ENCODE measurements around the gene DDX56. TPM values are rescaled to one million over a fixed set of nuclear protein-coding genes. Genes with fewer than 3 reads are reported as not detected.

DDX56 gene
- total and polyA plus RNA-seq, 2 donors (not counting 1 experiment from before 2014, with no cell fraction given): 36.0 to 44.4 TPM

DNA sequence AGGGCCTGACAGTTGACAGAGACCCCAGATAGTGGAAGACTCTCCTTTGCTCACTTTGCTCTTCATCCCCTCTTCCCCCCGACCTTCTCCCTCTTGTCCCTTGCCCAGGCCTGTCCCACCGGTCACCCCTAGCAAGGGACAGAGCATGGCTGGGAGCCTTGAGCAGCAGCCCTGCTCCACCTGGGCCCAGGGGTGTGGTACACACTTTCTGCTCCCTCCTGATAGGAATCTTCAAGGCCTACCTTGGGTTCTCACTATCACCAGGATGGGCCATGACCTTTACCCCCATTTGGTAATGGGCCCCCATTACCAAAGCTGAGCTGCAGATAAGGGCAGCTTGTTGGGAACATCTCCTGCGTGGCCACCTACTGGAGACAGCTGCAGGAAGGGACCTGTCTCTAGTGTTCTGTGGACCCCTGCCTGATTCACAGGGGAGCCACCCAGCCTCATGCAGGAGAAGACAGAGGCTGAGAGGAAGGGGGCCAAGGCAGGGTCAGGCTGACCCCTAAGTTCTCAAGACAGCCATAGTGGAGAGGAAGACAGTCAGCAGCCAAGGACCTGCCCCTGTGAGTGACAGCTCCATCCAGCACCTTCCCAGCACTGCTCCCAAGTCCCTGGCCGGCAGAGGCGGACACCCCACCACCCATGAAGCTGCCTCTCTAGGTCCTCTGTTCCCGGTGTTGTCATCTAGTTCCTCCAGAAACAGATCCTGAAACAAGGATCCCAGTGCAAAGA is 31.7 kb downstream of the DDX56 start:
- Histone ChIP-seq H3K27ac (ENCODE audit: insufficient read depth, low read length) (no peak overlapping the region), H4K20me1 (ENCODE audit: control insufficient read depth, extremely low read depth, insufficient read depth, low read length) (no peaks in the 10 kb centered on the region), H3K9ac (ENCODE audit: insufficient read depth, low read length) (no peak overlapping the region), H3K36me3 (ENCODE audit: control insufficient read depth, insufficient read depth, low read length) (no peaks in the 10 kb centered on the region), H3K4me3 (replicated peaks in 1 of 4; ENCODE audit: control extremely low read depth in 1 of 4, insufficient read depth in 1 of 4, low read depth in 3 of 4, low read length in 4 of 4) (no peak overlapping the region), H3K4me2 (ENCODE audit: extremely low read depth, insufficient read depth, low read length) (no peak overlapping the region), H3K9me3 (ENCODE audit: control insufficient read depth, insufficient read depth, low read depth, low read length) (no peaks in the 10 kb centered on the region), H3K79me2 (ENCODE audit: control insufficient read depth, insufficient read depth, low read length) (no peaks in the 10 kb centered on the region), H3K27me3 (ENCODE audit: control insufficient read depth, insufficient read depth, low read length) (peaks cover 3% of the 10 kb centered on the region), H2AFZ (ENCODE audit: low read length) (no peak overlapping the region), H3K4me1 (ENCODE audit: control insufficient read depth, extremely low read depth, insufficient read depth, low read length) (peaks cover 2% of the 10 kb centered on the region)
- no peak for DNase-seq (ENCODE audit: low read depth in 2 of 2)
- no peak for TF ChIP-seq EZH2 (IDR thresholded peaks at IDR 0.05; ENCODE audit: low read length, missing control alignments)
- TF ChIP-seq, protein P1, sequence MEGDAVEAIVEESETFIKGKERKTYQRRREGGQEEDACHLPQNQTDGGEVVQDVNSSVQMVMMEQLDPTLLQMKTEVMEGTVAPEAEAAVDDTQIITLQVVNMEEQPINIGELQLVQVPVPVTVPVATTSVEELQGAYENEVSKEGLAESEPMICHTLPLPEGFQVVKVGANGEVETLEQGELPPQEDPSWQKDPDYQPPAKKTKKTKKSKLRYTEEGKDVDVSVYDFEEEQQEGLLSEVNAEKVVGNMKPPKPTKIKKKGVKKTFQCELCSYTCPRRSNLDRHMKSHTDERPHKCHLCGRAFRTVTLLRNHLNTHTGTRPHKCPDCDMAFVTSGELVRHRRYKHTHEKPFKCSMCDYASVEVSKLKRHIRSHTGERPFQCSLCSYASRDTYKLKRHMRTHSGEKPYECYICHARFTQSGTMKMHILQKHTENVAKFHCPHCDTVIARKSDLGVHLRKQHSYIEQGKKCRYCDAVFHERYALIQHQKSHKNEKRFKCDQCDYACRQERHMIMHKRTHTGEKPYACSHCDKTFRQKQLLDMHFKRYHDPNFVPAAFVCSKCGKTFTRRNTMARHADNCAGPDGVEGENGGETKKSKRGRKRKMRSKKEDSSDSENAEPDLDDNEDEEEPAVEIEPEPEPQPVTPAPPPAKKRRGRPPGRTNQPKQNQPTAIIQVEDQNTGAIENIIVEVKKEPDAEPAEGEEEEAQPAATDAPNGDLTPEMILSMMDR (conservative IDR thresholded peaks at IDR 0.05 in 1 of 2, IDR thresholded peaks at IDR 0.05 in 1 of 2; ENCODE audit: low read depth in 1 of 2, low read length in 2 of 2): no peak

- Histone ChIP-seq H2AFZ (ENCODE audit: low read length) (no peak within 1 kb of the TSS), H3K9me3 (ENCODE audit: control insufficient read depth, insufficient read depth, low read depth, low read length) (no peaks in the 10 kb centered on the region), H3K27me3 (ENCODE audit: control insufficient read depth, insufficient read depth, low read length) (peaks cover 3% of the 10 kb centered on the region), H3K9ac (ENCODE audit: insufficient read depth, low read length) (no peak within 1 kb of the TSS), H3K4me2 (ENCODE audit: extremely low read depth, insufficient read depth, low read length) (no peak within 1 kb of the TSS), H4K20me1 (ENCODE audit: control insufficient read depth, extremely low read depth, insufficient read depth, low read length) (no peaks in the 10 kb centered on the region), H3K27ac (ENCODE audit: insufficient read depth, low read length) (no peak within 1 kb of the TSS), H3K4me1 (ENCODE audit: control insufficient read depth, extremely low read depth, insufficient read depth, low read length) (peaks cover 2% of the 10 kb centered on the region), H3K79me2 (ENCODE audit: control insufficient read depth, insufficient read depth, low read length) (no peaks in the 10 kb centered on the region), H3K4me3 (replicated peaks in 1 of 4; ENCODE audit: control extremely low read depth in 1 of 4, insufficient read depth in 1 of 4, low read depth in 3 of 4, low read length in 4 of 4) (no peak within 1 kb of the TSS), H3K36me3 (ENCODE audit: control insufficient read depth, insufficient read depth, low read length) (no peaks in the 10 kb centered on the region)
- TF ChIP-seq, protein P1 (conservative IDR thresholded peaks at IDR 0.05 in 1 of 2, IDR thresholded peaks at IDR 0.05 in 1 of 2; ENCODE audit: low read depth in 1 of 2, low read length in 2 of 2): no peak
- no peak for TF ChIP-seq EZH2 (IDR thresholded peaks at IDR 0.05; ENCODE audit: low read length, missing control alignments)
- DNase-seq (ENCODE audit: low read depth in 2 of 2): no peak
Observed at GRCh38 chr7:44541028-44541869, 32.5 kb downstream of the DDX56 start, which contains the start of gene NPC1L1. Gene NPC1L1 (minus strand): TSS chr7:44541330. CDS start chr7:44541259, 71 bp downstream.

DNA sequence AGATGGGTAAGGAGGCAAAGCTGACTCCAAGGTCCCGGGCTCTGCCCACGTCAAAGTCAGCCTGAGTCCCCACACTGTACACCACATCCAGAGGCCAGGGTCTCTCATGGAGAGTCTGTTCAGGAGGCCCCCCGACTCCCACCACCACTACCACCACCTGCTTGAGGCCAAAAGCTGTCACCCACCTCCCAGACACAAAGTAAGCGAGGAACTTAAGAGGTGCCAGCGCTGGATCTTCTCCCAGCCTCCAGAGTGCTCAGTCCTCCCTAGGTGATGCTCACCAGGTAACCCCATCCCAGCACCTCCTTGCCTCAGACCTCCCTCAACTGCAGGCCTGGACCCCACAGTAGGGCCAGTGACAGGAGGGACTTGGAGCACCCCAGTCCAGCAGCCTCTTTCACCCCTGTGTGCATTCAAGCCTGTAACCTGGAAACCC is 33.1 kb downstream of the DDX56 start:
- TF ChIP-seq EZH2 (IDR thresholded peaks at IDR 0.05; ENCODE audit: low read length, missing control alignments): no peak
- TF ChIP-seq, protein P1 (conservative IDR thresholded peaks at IDR 0.05 in 1 of 2, IDR thresholded peaks at IDR 0.05 in 1 of 2; ENCODE audit: low read depth in 1 of 2, low read length in 2 of 2): no peak
- DNase-seq (ENCODE audit: low read depth in 2 of 2): no peak

More for the DNA sequence above, 33.1 kb downstream of the DDX56 start:
- Histone ChIP-seq H3K9ac (ENCODE audit: insufficient read depth, low read length) (no peak overlapping the region), H3K36me3 (ENCODE audit: control insufficient read depth, insufficient read depth, low read length) (no peaks in the 10 kb centered on the region), H3K9me3 (ENCODE audit: control insufficient read depth, insufficient read depth, low read depth, low read length) (no peaks in the 10 kb centered on the region), H2AFZ (ENCODE audit: low read length) (no peak overlapping the region), H3K4me2 (ENCODE audit: extremely low read depth, insufficient read depth, low read length) (no peak overlapping the region), H3K79me2 (ENCODE audit: control insufficient read depth, insufficient read depth, low read length) (no peaks in the 10 kb centered on the region), H3K4me1 (ENCODE audit: control insufficient read depth, extremely low read depth, insufficient read depth, low read length) (peaks cover 2% of the 10 kb centered on the region), H3K4me3 (replicated peaks in 1 of 4; ENCODE audit: control extremely low read depth in 1 of 4, insufficient read depth in 1 of 4, low read depth in 3 of 4, low read length in 4 of 4) (no peak overlapping the region), H3K27ac (ENCODE audit: insufficient read depth, low read length) (no peak overlapping the region), H4K20me1 (ENCODE audit: control insufficient read depth, extremely low read depth, insufficient read depth, low read length) (no peaks in the 10 kb centered on the region), H3K27me3 (ENCODE audit: control insufficient read depth, insufficient read depth, low read length) (peaks cover 3% of the 10 kb centered on the region)

All from fibroblast of lung (primary cell).